Natural killer cell treated with Interleukin-12 subunit alpha and Interleukin-12 subunit beta and Interleukin-15 and Interleukin-18, amount 100 ng/mL, for 72 hours (primary cell): ENCODE measurements around the gene CRYBA1. TPM values are rescaled to one million over a fixed set of nuclear protein-coding genes. Genes with fewer than 3 reads are reported as not detected.

Source experiments
- ATAC-seq, 2 donors: fragments of 150-1000 bp; cut with Tn5 transposase in 1 of 2; sonication (Bioruptor Pico), chemical (Tn5 transposase) in 1 of 2; 2 replicates each; pipeline ENCODE4 v1.10.0; 2021
- DNase-seq: peaks from one replicate; pipeline ENCODE4 v3.0.0; 2022; ENCODE audit warnings: low spot score
- H3K27ac Mint-ChIP-seq, 2 donors: 1 replicate in 1 of 2; 2 replicates in 1 of 2; pipeline ENCODE4 v1.8.0; 2022; ENCODE audit warnings: mixed read lengths in 2 of 2, mild to moderate bottlenecking in 1 of 2, moderate library complexity in 1 of 2
- H3K27me3 Mint-ChIP-seq, 2 donors: 1 replicate in 1 of 2; 2 replicates in 1 of 2; pipeline ENCODE4 v1.8.0; 2022; ENCODE audit warnings: mixed read lengths in 2 of 2
- H3K36me3 Mint-ChIP-seq: one replicate; pipeline ENCODE4 v1.8.0; 2022; ENCODE audit warnings: mixed read lengths
- H3K4me1 Mint-ChIP-seq, 2 donors: 1 replicate in 1 of 2; 2 replicates in 1 of 2; pipeline ENCODE4 v1.8.0; 2022; ENCODE audit warnings: low read depth in 2 of 2, mixed read lengths in 2 of 2, mild to moderate bottlenecking in 1 of 2
- H3K4me3 Mint-ChIP-seq: one replicate; pipeline ENCODE4 v1.8.0; 2022; ENCODE audit warnings: mixed read lengths
- H3K9me3 Mint-ChIP-seq: 2 replicates; pipeline ENCODE4 v1.8.0; 2022; ENCODE audit warnings: mixed read lengths
- total RNA-seq, 2 donors: library from RNA; stranded (reverse); gene quantifications; one replicate each; pipeline ENCODE4 v1.2.3, GENCODE V29; 2022

CRYBA1 gene
- total RNA-seq, 2 donors from 2014 or later: not detected

DNA sequence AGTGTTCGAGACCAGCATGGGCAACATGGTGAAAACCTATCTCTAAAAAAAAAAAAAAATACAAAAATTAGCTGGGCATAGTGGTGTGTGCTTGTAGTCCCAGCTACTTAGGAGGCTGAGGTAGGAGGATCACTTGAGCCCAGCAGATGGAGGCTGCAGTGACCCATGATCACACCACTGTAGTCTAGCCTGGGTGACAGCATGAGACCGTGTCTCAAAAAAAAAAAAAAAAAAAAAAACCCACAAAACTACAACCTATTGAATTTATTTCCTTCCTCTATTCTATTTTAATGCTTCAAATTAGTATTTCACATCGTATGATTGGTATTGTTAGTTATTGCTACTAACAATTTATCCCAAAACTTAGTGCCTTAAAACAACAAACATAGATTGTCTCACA lies 56.7 kb downstream of the CRYBA1 start:
- peaks cover 0 to 3% of the 10 kb centered on the region in 2 donors for H3K4me1 Mint-ChIP-seq
- no peaks in the 10 kb centered on the region for H3K9me3 Mint-ChIP-seq
- H3K4me3 Mint-ChIP-seq: no peak overlapping the region
- no peaks in the 10 kb centered on the region for H3K27me3 Mint-ChIP-seq
- H3K36me3 Mint-ChIP-seq: no peaks in the 10 kb centered on the region
- DNase-seq (no peak), ATAC-seq (no peak)
- H3K27ac Mint-ChIP-seq: no peak overlapping the region

Other genes with a start within 250 kb of the CRYBA1 start
- not detected for gene SEZ6, start 240.8 kb upstream of the CRYBA1 start, total RNA-seq
- gene PIPOX, start 203.7 kb upstream of the CRYBA1 start, total RNA-seq: 1 to 10 TPM; 3.2 to 5.0 TPM
- 10 to 100 TPM; 56.7 to 60.9 TPM for gene MYO18A, start 66.5 kb upstream of the CRYBA1 start, total RNA-seq
- 10 to 100 TPM; 74.2 to 97.0 TPM for gene NUFIP2, start 47.3 kb downstream of the CRYBA1 start, total RNA-seq
- gene TAOK1, start 143.5 kb downstream of the CRYBA1 start, total RNA-seq: 10 to 100 TPM; 64.0 to 81.6 TPM